H1 (cell line): ENCODE results near the gene KRT81. TPM values are rescaled to one million over a fixed set of nuclear protein-coding genes. Genes with fewer than 3 reads are reported as not detected.

Experiments used
- polyA plus RNA-seq, 7 experiments: library from polyadenylated mRNA; depleted of rRNA in 3 of 7; stranded (reverse) in 5 of 7; unstranded in 2 of 7; fragments of >200 nt in 5 of 7; fragments of 200-250 nt in 2 of 7; gene quantifications; 1 replicate in 5 of 7; 2 replicates in 1 of 7; 4 replicates in 1 of 7; pipeline versions ENCODE4 v1.2.1 to v1.2.3, GENCODE V29; 2011 to 2013; ENCODE audit warnings: missing spikeins in 2 of 7, mixed read lengths in 2 of 7
- total RNA-seq: library from RNA; stranded (reverse); fragmentation: NEBNext Ultra II Directional; extraction: Animal tissue kit (Norgen Biotek cat#: 25700); gene quantifications from 2 replicates; pipeline ENCODE4 v1.2.1, GENCODE V29; 2021

The KRT81 gene
- total and polyA plus RNA-seq, 2 of the 8 experiments (the other 6 are each of a cell fraction or from before 2014, with no cell fraction given): not detected

Other genes with a start within 250 kb of the KRT81 start
- 18.7 and 19.3 TPM in 2 replicates for gene NR4A1, start 240.1 kb downstream of the KRT81 start, total RNA-seq
- gene NR4A1, start 240.1 kb downstream of the KRT81 start, polyA plus RNA-seq (2011; rRNA removed): 23.3 and 36.0 TPM in 2 replicates
- 48.9 and 49.8 TPM in 2 replicates for gene ATG101, start 221.6 kb downstream of the KRT81 start, total RNA-seq
- 55.9 and 64.9 TPM in 2 replicates for gene ATG101, start 221.6 kb downstream of the KRT81 start, polyA plus RNA-seq (2011; rRNA removed)
- gene SMIM41, start 211.8 kb downstream of the KRT81 start, total RNA-seq: 0.28 and 0.31 TPM in 2 replicates
- 0.91 and 0.98 TPM in 2 replicates for gene SMIM41, start 211.8 kb downstream of the KRT81 start, polyA plus RNA-seq (2011; rRNA removed)
- 0.08 TPM in 1 of 2 replicates, not detected in the other for gene KRT80, start 99.5 kb downstream of the KRT81 start, total RNA-seq
- gene KRT80, start 99.5 kb downstream of the KRT81 start, polyA plus RNA-seq (2011; rRNA removed): 0.05 and 0.06 TPM in 2 replicates
- gene KRT7, start 58.3 kb downstream of the KRT81 start, total RNA-seq: 13.2 and 16.5 TPM in 2 replicates
- 19.0 and 25.6 TPM in 2 replicates for gene KRT7, start 58.3 kb downstream of the KRT81 start, polyA plus RNA-seq (2011; rRNA removed)
- 0.15 TPM in 1 of 2 replicates, not detected in the other for gene KRT86, start 16.9 kb downstream of the KRT81 start, total RNA-seq
- 0.09 and 0.12 TPM in 2 replicates for gene KRT86, start 16.9 kb downstream of the KRT81 start, polyA plus RNA-seq (2011; rRNA removed)
- gene KRT83, start 29.9 kb upstream of the KRT81 start, total RNA-seq: not detected in 2 replicates
- not detected in 2 replicates for gene KRT83, start 29.9 kb upstream of the KRT81 start, polyA plus RNA-seq (2011; rRNA removed)
- not detected in 2 replicates for gene KRT85, start 75.9 kb upstream of the KRT81 start, total RNA-seq
- gene KRT85, start 75.9 kb upstream of the KRT81 start, polyA plus RNA-seq (2011; rRNA removed): not detected in 2 replicates
- not detected in 2 replicates for gene KRT84, start 94.1 kb upstream of the KRT81 start, total RNA-seq
- gene KRT84, start 94.1 kb upstream of the KRT81 start, polyA plus RNA-seq (2011; rRNA removed): not detected in 2 replicates
- not detected in 2 replicates for gene KRT82, start 114.8 kb upstream of the KRT81 start, total RNA-seq
- gene KRT82, start 114.8 kb upstream of the KRT81 start, polyA plus RNA-seq (2011; rRNA removed): not detected in 2 replicates
- gene KRT75, start 142.8 kb upstream of the KRT81 start, total RNA-seq: not detected in 2 replicates
- gene KRT75, start 142.8 kb upstream of the KRT81 start, polyA plus RNA-seq (2011; rRNA removed): not detected in 2 replicates
- gene KRT6B, start 160.6 kb upstream of the KRT81 start, total RNA-seq: not detected in 2 replicates
- gene KRT6B, start 160.6 kb upstream of the KRT81 start, polyA plus RNA-seq (2011; rRNA removed): not detected in 2 replicates
- not detected in 2 replicates for gene KRT6C, start 182.3 kb upstream of the KRT81 start, total RNA-seq
- not detected in 2 replicates for gene KRT6C, start 182.3 kb upstream of the KRT81 start, polyA plus RNA-seq (2011; rRNA removed)
- not detected in 2 replicates for gene KRT6A, start 201.7 kb upstream of the KRT81 start, total RNA-seq
- 0.08 and 0.11 TPM in 2 replicates for gene KRT6A, start 201.7 kb upstream of the KRT81 start, polyA plus RNA-seq (2011; rRNA removed)
- gene KRT5, start 228.9 kb upstream of the KRT81 start, total RNA-seq: not detected in 2 replicates
- 0.18 and 0.33 TPM in 2 replicates for gene KRT5, start 228.9 kb upstream of the KRT81 start, polyA plus RNA-seq (2011; rRNA removed)